KOPT-K1 (cell line): ENCODE measurements around the gene SARM1.
"Not testable (repeated sequence)": the region's sequence is repeated elsewhere in the genome, so short reads cannot be mapped to it uniquely, and the experiment has no call there.

ENCODE experiments used
- H3K27ac ChIP-seq: fragments of 200-600 bp; sonication (generic); 2 replicates; pipeline ENCODE4 v1.5.1; 2016; ENCODE audit warnings: antibody characterized with exemption, mild to moderate bottlenecking, low read depth, low read length; ENCODE audit not compliant: poor library complexity, severe bottlenecking
- H3K36me3 ChIP-seq: fragments of 200-600 bp; sonication (generic); 2 replicates; pipeline ENCODE4 v1.5.1; 2017; ENCODE audit warnings: antibody characterized with exemption, mild to moderate bottlenecking, low read length, moderate library complexity; ENCODE audit not compliant: insufficient read depth
- H3K9me3 ChIP-seq: fragments of 200-600 bp; sonication (generic); 2 replicates; pipeline ENCODE4 v1.5.1; 2017; ENCODE audit warnings: antibody characterized with exemption, low read length, mild to moderate bottlenecking; ENCODE audit not compliant: insufficient read depth, poor library complexity, severe bottlenecking

SARM1 gene

DNA sequence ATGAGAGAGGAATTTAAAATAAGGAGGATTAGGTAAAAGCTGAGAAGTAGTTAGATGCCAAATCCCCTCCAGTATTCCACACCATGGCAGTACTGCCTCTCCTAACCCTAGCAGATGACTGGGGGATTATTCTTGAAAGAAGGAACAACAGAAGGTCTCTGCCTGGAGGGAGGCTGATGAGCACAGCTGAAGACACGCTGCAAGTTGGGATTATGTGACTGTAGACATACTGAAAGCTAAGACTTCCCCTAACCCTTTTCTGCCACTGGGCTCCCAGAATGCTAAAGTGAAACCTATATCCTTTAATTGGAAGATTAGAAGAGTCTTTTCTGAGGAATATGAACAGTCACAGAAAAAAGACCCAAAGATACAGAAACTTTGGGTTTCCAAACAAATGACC lies 62.2 kb downstream of the SARM1 start:
- Histone ChIP-seq H3K9me3 (no peaks in the 10 kb centered on the region), H3K27ac (no peak overlapping the region), H3K36me3 (no peaks in the 10 kb centered on the region)

DNA sequence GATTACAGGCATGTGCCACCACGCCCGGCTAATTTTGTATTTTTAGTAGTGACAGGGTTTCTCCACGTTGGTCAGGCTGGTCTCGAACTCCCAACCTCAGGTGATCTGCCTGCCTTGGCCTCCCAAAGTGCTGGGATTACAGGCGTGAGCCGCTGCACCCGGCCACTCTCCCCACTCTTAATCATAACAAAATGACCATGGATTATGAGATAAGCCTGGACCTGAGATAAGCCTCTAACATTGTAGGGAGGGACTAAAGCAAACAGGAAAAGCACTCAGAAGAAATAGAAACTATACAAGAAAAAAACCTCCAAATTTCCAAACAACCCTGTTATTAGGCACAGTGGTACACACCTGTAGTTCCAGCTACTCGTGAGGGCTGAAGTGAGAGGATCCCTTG lies 62.8 kb downstream of the SARM1 start:
- H3K27ac ChIP-seq, H3K36me3 ChIP-seq, H3K9me3 ChIP-seq: not testable (repeated sequence)

- Histone ChIP-seq H3K9me3 (no peaks in the 10 kb centered on the region), H3K36me3 (no peaks in the 10 kb centered on the region), H3K27ac (no peak overlapping the region)
These were observed 72.6 kb downstream of the SARM1 start for GRCh38 chr17:28443901-28444638.

GRCh38 chr17:28446716-28447395 lies 75.4 kb downstream of the SARM1 start:
- H3K9me3 ChIP-seq = peaks cover 8% of the 10 kb centered on the region
- H3K36me3 ChIP-seq = no peaks in the 10 kb centered on the region
- no peak overlapping the region for H3K27ac ChIP-seq

DNA sequence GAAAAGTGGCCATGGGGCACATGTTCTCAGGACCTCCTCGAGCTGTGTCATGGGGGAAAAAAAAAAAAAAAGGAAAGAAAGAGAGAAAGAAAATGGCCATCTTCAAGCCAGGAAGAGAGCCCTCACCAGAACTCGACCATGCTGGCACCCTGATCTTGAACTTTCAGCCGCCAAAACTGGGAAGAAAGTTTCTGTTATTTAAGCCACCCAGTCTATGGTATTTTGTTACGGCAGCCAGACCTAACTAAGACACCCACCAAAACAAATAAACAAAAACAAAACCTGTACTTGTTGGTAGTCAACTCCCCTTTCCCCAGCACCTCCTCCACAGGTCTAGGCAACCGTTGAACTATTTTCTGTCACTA lies 75.9 kb downstream of the SARM1 start:
- H3K9me3 ChIP-seq = peaks cover 8% of the 10 kb centered on the region
- H3K36me3 ChIP-seq = no peaks in the 10 kb centered on the region
- H3K27ac ChIP-seq = no peak overlapping the region

GRCh38 chr17:28449859-28450258 lies 78.4 kb downstream of the SARM1 start:
- H3K9me3 ChIP-seq = peaks cover 12% of the 10 kb centered on the region
- no peaks in the 10 kb centered on the region for H3K36me3 ChIP-seq
- no peak overlapping the region for H3K27ac ChIP-seq
